ENCODE measurements around the gene COP1.

DNA sequence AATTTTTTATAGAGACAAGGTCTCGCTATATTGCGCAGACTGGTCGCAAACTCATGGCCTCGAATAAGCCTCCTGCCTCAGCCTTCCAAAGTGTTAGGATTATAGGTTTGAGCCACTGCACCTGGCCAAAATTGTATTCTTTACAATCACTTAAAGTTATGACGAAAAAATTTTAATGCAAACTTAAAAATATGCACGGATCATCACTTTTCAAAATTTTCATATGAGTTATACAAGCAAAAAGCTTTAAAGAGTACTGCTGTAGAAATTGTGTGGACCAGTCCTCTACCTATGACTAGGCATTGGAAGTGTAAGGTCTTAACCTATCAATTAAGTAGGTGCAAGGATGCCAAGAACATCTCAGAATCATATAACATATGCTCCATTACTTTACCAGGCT lies 34.9 kb downstream of the COP1 start:
- TF ChIP-seq CTCF (IDR thresholded peaks at IDR 0.05; ENCODE audit: low read depth, low read length) (no peak), POLR2A (IDR thresholded peaks at IDR 0.05; ENCODE audit: extremely low read depth, insufficient read length) (no peak)

Measured in NB4 (cell line).